ENCODE results near the gene LRRC10B.
A peak's percentile ranks its signal among the peaks of the same experiment; 100 is the strongest.

Gene LRRC10B

DNA sequence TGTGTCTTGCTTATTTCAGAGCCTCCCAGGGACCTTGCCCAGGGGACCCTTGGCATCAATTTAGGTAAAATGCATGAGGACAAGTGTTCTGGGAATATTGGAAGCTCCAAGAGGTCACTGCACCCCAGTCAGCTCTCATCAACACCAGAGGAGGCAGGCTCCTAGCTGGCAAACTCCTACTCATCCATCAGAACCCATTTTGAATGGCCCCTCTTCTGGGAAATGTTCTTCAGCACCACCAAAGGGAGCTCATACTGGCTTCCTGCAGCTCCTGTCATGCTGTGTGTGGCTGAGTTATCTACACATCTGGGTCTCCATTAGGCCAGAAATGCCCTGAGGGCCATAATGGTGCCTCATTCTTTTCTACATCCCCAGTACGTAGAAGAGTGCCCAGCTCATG, 17.7 kb downstream of the LRRC10B start:
- Histone ChIP-seq H3K4me2 (ENCODE audit: low read length) (no peak overlapping the region), H3K27ac (no peak overlapping the region), H3K36me3 (ENCODE audit: control insufficient read depth, insufficient read depth, low read length) (no peaks in the 10 kb centered on the region), H3K27me3 (ENCODE audit: control insufficient read depth, insufficient read depth, low read length) (no peaks in the 10 kb centered on the region), H2AFZ (no peak overlapping the region), H3K4me3 (ENCODE audit: low read depth, low read length) (no peak overlapping the region), H3K9ac (no peak overlapping the region), H3K4me1 (peaks cover 10% of the 10 kb centered on the region), H3K79me2 (no peaks in the 10 kb centered on the region), H3K9me3 (ENCODE audit: control insufficient read depth, low read length) (no peaks in the 10 kb centered on the region)
- TF ChIP-seq, protein P1, sequence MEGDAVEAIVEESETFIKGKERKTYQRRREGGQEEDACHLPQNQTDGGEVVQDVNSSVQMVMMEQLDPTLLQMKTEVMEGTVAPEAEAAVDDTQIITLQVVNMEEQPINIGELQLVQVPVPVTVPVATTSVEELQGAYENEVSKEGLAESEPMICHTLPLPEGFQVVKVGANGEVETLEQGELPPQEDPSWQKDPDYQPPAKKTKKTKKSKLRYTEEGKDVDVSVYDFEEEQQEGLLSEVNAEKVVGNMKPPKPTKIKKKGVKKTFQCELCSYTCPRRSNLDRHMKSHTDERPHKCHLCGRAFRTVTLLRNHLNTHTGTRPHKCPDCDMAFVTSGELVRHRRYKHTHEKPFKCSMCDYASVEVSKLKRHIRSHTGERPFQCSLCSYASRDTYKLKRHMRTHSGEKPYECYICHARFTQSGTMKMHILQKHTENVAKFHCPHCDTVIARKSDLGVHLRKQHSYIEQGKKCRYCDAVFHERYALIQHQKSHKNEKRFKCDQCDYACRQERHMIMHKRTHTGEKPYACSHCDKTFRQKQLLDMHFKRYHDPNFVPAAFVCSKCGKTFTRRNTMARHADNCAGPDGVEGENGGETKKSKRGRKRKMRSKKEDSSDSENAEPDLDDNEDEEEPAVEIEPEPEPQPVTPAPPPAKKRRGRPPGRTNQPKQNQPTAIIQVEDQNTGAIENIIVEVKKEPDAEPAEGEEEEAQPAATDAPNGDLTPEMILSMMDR (IDR thresholded peaks at IDR 0.05): no peak

DNA sequence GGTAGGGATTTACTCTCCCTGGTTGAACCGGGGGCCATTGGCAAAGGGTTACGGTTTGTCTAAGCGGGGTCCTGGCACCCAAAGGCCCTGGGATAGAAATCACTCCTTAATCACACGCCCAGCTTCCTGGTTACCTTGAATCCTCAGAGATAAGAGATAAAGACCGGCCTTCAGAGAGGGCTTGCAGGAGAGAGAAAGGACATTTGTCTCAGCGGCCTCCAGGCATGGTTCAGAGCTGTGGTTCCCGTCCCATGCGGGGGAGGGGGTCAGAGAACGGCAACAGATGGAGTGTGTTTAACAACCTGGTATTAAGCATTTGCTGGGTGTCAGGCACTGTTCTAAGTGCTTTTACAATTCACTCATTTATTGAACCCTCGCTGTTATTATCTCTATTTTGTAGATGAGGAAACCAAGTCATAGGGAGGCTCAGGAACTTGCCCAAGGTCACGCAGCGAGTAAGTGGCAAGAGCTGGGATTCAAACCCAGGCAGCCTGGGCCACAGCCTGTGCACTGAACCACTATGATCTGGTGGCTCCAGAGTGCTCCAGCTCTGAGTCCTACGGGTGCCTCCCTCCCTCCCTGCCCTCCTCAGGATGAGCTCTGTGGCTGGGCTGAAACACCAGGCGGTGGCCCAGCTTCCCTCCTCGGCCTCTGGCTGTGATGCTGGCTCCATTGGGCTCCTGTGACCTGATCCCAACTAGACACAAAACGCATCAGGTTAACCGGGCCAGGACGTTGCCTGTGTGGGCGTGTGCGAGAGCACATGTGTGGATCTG, 18.6 kb downstream of the LRRC10B start:
- H3K4me2 ChIP-seq (ENCODE audit: low read length): no peak overlapping the region
- no peaks in the 10 kb centered on the region for H3K27me3 ChIP-seq (ENCODE audit: control insufficient read depth, insufficient read depth, low read length)
- H2AFZ ChIP-seq: no peak overlapping the region
- H3K4me3 ChIP-seq (ENCODE audit: low read depth, low read length): no peak overlapping the region
- no peak overlapping the region for H3K27ac ChIP-seq
- no peak overlapping the region for H3K9ac ChIP-seq
- peaks cover 10% of the 10 kb centered on the region for H3K4me1 ChIP-seq
- no peaks in the 10 kb centered on the region for H3K9me3 ChIP-seq (ENCODE audit: control insufficient read depth, low read length)
- no peaks in the 10 kb centered on the region for H3K36me3 ChIP-seq (ENCODE audit: control insufficient read depth, insufficient read depth, low read length)
- no peaks in the 10 kb centered on the region for H3K79me2 ChIP-seq
- TF ChIP-seq, protein P1 (IDR thresholded peaks at IDR 0.05): no peak

DNA sequence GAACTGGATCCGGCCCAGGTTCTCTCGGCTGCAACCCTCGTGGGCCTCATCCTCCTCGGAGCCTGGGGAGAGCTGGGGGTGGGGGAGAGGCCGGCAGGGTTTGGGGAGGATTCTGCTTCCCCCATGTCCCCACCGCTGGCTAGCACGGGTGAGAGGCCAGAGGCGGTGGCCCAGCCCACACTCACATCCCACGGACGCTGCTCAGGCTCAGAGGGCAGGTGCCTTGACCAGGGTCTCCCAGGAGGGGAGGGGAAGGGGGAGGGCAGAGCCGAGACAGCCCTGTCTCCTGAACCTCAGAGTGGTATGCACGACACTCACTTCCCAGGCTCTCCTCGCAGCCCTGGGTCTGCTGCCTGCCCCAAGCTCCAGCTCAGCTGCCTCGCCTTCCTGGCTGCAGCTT, 19.6 kb downstream of the LRRC10B start:
- Histone ChIP-seq H3K36me3 (ENCODE audit: control insufficient read depth, insufficient read depth, low read length) (no peaks in the 10 kb centered on the region), H2AFZ (no peak overlapping the region), H3K4me3 (ENCODE audit: low read depth, low read length) (no peak overlapping the region), H3K27me3 (ENCODE audit: control insufficient read depth, insufficient read depth, low read length) (no peaks in the 10 kb centered on the region), H3K9me3 (ENCODE audit: control insufficient read depth, low read length) (no peaks in the 10 kb centered on the region), H3K9ac (no peak overlapping the region), H3K4me2 (ENCODE audit: low read length) (no peak overlapping the region), H3K27ac (no peak overlapping the region), H3K4me1 (peaks cover 10% of the 10 kb centered on the region), H3K79me2 (no peaks in the 10 kb centered on the region)
- TF ChIP-seq, protein P1 (IDR thresholded peaks at IDR 0.05): no peak

DNA sequence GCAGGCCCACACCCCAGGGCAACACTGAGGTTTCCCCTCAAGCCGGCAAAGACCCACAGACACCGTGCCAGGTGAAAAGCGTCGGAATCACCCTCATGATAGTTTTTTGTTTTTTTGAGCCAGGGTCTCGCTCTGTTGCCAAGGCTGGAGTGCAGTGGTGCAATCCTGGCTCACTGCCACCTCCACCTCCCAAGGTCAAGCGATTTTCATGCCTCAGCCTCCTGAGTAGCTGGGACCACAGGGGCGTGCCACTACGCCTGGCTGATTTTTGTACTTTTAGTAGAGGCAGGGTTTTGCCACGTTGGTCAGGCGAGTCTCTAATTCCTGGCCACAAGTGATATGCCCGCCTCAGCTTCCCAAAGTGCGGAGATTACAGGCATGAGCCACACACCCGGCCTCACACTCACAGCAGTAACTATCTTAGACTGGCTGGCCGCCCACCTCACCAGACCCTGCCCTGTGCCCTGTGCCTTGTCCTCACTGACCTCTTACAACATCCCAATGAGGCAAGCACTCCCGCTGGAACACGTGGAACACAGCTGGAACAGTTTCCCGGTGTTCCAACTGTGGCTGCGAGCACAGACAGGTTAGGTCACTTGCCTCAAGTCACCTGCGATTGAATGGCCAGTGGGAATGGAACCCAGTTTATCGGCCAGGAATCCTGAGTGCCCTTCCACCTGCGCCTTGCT, 21.1 kb downstream of the LRRC10B start:
- no peaks in the 10 kb centered on the region for H3K27me3 ChIP-seq (ENCODE audit: control insufficient read depth, insufficient read depth, low read length)
- TF ChIP-seq, protein P1 (IDR thresholded peaks at IDR 0.05): no peak

More for the DNA sequence above, 21.1 kb downstream of the LRRC10B start:
- peak overlapping the region; percentile 17 for H3K4me2 ChIP-seq (ENCODE audit: low read length)
- no peak overlapping the region for H3K9ac ChIP-seq
- no peaks in the 10 kb centered on the region for H3K36me3 ChIP-seq (ENCODE audit: control insufficient read depth, insufficient read depth, low read length)
- H3K9me3 ChIP-seq (ENCODE audit: control insufficient read depth, low read length): no peaks in the 10 kb centered on the region
- H3K4me3 ChIP-seq (ENCODE audit: low read depth, low read length): no peak overlapping the region
- no peaks in the 10 kb centered on the region for H3K79me2 ChIP-seq
- H2AFZ ChIP-seq: no peak overlapping the region
- H3K27ac ChIP-seq: no peak overlapping the region
- peaks cover 10% of the 10 kb centered on the region for H3K4me1 ChIP-seq

Measured in parathyroid adenoma (tissue), 2 donors.